SJSA1 (cell line): ENCODE data around the gene NFAM1. TPM values are rescaled to one million over a fixed set of nuclear protein-coding genes. Genes with fewer than 3 reads are reported as not detected.

Experiments
- DNase-seq, 2 experiments: peaks; one replicate each; pipeline ENCODE4 v3.0.0-alpha.2; 2015 to 2020; ENCODE audit warnings: low spot score in 2 of 2, low read depth in 1 of 2
- H3K27ac ChIP-seq: fragments of 250-450 bp; sonication (Bioruptor Pico); 2 replicates; pipeline ENCODE4 v1.5.1; 2020; ENCODE audit warnings: mild to moderate bottlenecking, moderate library complexity
- H3K27me3 ChIP-seq: fragments of 250-450 bp; sonication (Bioruptor Pico); replicated peaks from 2 replicates; pipeline ENCODE4 v1.5.1; 2020; ENCODE audit warnings: mild to moderate bottlenecking, moderate library complexity
- H3K36me3 ChIP-seq: fragments of 250-450 bp; sonication (Bioruptor Pico); 2 replicates; pipeline ENCODE4 v1.5.1; 2020; ENCODE audit warnings: mild to moderate bottlenecking
- H3K4me1 ChIP-seq: fragments of 250-450 bp; sonication (Bioruptor Pico); replicated peaks from 2 replicates; pipeline ENCODE4 v1.6.1; 2021; ENCODE audit warnings: mild to moderate bottlenecking
- H3K4me3 ChIP-seq: fragments of 250-450 bp; sonication (Bioruptor Pico); 2 replicates; pipeline ENCODE4 v1.5.1; 2020; ENCODE audit warnings: mild to moderate bottlenecking
- H3K9me3 ChIP-seq: fragments of 250-450 bp; sonication (Bioruptor Pico); replicated peaks from 2 replicates; pipeline ENCODE4 v1.5.1; 2020; ENCODE audit warnings: mild to moderate bottlenecking
- total RNA-seq: library from RNA; depleted of rRNA; stranded (reverse); fragments of >200 nt; shearing (Covaris generic); gene quantifications from 2 replicates; pipeline ENCODE4 v1.2.3, GENCODE V29; 2014

Gene NFAM1
- total RNA-seq, 1 experiment from 2014 or later: not detected

GRCh38 chr22:42417645-42418305, 14.4 kb downstream of the NFAM1 start:
- Histone ChIP-seq H3K9me3 (no peaks in the 10 kb centered on the region), H3K27me3 (peaks cover 4% of the 10 kb centered on the region), H3K4me1 (no peaks in the 10 kb centered on the region), H3K36me3 (no peaks in the 10 kb centered on the region), H3K4me3 (no peak overlapping the region), H3K27ac (no peak overlapping the region)
- DNase-seq: no peak

GRCh38 chr22:42416671-42417230, 15.5 kb downstream of the NFAM1 start:
- Histone ChIP-seq H3K36me3 (no peaks in the 10 kb centered on the region), H3K4me1 (no peaks in the 10 kb centered on the region), H3K9me3 (no peaks in the 10 kb centered on the region), H3K27ac (no peak overlapping the region), H3K4me3 (no peak overlapping the region), H3K27me3 (peaks cover 4% of the 10 kb centered on the region)
- DNase-seq: no peak

GRCh38 chr22:42414565-42415303, 17.5 kb downstream of the NFAM1 start:
- DNase-seq: no peak
- no peak overlapping the region for H3K4me3 ChIP-seq
- peaks cover 4% of the 10 kb centered on the region; the same call in 1 of the 2 replicates for H3K27me3 ChIP-seq
- H3K9me3 ChIP-seq: no peaks in the 10 kb centered on the region
- no peaks in the 10 kb centered on the region for H3K4me1 ChIP-seq
- H3K36me3 ChIP-seq: no peaks in the 10 kb centered on the region
- H3K27ac ChIP-seq: no peak overlapping the region

GRCh38 chr22:42414021-42414420, 18.2 kb downstream of the NFAM1 start:
- Histone ChIP-seq H3K4me1 (no peaks in the 10 kb centered on the region), H3K36me3 (no peaks in the 10 kb centered on the region), H3K9me3 (no peaks in the 10 kb centered on the region), H3K4me3 (no peak overlapping the region), H3K27ac (no peak overlapping the region), H3K27me3 (no peaks in the 10 kb centered on the region)
- no peak for DNase-seq

DNA sequence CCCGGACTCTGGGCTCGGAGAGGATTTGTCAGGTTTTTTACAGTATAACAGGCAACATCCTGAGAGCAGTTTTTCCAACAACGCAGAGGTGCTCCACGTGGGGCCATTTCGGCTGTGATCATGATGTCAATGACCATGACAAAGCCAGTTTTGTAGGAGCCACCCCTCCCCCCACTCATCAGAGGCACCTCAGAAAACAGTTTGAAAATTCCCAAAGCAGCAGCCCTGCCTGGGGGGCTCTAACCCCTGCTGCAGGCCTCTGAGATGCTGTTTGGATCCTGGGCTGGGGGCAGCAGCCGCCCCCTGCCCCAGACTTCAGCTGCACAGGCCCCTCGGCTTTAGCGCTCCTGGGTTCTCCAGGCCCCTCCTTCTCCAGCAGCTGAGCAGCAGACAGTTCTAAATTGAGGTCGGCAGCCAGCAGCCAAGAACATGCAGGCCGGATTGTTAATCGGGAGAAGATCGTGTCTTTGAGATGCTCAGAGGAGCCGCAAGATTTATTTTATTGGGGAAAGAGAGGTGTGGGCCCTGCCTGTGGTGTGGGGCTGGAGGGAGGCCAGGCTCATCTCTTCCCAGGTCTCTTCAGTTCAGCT, 19.4 kb downstream of the NFAM1 start:
- H3K27ac ChIP-seq: no peak overlapping the region

DNA sequence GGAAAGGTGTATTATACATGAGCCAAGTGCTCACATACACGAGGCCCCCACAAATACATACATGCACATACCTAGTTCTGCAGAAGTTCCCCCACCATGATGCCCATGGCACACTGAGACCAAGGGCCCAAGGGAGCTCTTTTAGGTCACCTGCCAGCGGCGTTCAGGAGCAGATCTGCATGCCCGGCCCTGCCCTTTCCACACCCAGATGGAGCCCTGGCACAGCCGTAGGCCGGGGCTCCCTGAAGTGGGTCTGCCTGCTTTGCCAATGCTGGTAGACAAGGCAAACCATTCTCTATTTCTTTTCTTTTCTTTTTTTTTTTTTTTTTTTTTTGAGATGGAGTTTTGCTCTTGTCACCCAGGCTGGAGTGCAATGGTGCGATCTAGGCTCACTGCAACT, 21.5 kb downstream of the NFAM1 start:
- H3K27me3 ChIP-seq: peaks cover 14% of the 10 kb centered on the region
- no peak overlapping the region for H3K27ac ChIP-seq

More for the DNA sequence above, 19.4 kb downstream of the NFAM1 start:
- H3K27me3 ChIP-seq: 0 out of 2 replicates have a peak, but pooled peaks cover 3% of the 10 kb centered on the region
- no peaks in the 10 kb centered on the region for H3K36me3 ChIP-seq
- H3K4me3 ChIP-seq: no peak overlapping the region
- DNase-seq: no peak
- H3K9me3 ChIP-seq: no peaks in the 10 kb centered on the region
- no peaks in the 10 kb centered on the region for H3K4me1 ChIP-seq

DNA sequence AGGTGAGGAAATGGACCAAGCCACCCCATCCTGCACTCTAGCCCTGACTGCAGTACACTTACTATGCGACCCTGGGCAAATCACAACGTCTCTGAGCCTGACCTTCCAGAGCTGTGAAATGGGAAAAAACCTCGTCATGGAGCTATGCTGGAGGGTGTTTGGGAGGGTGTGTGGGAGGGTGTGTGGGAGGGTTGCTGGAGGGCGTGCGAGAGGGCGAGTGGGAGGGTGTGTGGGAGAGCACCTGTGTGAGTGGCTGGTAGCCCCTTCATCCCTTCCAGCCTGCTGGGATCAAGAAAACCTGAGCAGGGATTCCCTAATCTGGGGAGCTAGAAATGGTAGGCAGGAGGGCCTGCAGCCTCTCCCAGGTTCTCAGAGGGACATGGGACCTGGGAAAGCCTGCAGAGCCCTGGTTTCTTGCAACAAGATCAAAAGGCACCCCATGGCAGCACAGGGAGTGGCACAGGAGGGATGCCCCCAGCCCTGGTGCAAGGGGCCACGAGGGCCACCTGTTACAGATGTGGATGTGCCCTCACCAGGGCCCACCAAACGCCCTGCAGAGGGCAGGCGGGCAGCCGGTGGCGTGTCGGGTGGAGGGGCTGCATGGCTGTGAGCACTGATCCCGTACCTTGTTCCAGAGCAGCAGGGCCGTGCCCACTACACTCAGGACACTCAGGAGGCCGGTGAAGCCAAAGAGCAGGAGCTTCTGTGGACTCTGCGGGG, 23.2 kb downstream of the NFAM1 start:
- no peaks in the 10 kb centered on the region for H3K4me1 ChIP-seq
- H3K27ac ChIP-seq: no peak overlapping the region
- no peaks in the 10 kb centered on the region for H3K9me3 ChIP-seq
- H3K4me3 ChIP-seq: no peak overlapping the region
- DNase-seq: no peak
- H3K27me3 ChIP-seq: peaks cover 17% of the 10 kb centered on the region
- no peaks in the 10 kb centered on the region for H3K36me3 ChIP-seq

More for the DNA sequence above, 21.5 kb downstream of the NFAM1 start:
- Histone ChIP-seq H3K9me3 (no peaks in the 10 kb centered on the region), H3K4me1 (no peaks in the 10 kb centered on the region), H3K36me3 (no peaks in the 10 kb centered on the region), H3K4me3 (no peak overlapping the region)
- no peak for DNase-seq

DNA sequence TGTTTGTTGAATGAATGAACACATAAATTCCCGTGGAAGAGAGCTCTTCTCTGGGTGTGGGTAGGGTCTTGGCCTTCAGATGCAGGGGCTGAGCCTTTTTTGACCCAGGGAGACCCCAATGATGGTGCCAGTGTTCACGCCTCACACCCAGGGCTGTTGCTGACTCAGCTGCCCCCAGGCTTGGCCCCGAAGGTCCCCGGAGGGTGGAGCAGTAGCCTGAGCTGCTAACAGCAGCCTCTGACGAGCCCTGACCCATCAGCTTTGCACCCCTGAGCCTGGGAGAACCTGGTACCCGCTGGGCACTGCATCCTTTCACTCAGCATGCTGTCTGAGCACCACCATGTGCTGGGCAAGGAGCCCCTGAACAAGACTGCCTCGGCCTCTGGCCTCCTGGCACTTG, 23.9 kb downstream of the NFAM1 start:
- Histone ChIP-seq H3K36me3 (no peaks in the 10 kb centered on the region), H3K9me3 (no peaks in the 10 kb centered on the region), H3K4me1 (no peaks in the 10 kb centered on the region), H3K27me3 (peaks cover 17% of the 10 kb centered on the region), H3K4me3 (no peak overlapping the region), H3K27ac (no peak overlapping the region)
- no peak for DNase-seq

- no peak overlapping the region for H3K27ac ChIP-seq
- H3K27me3 ChIP-seq: peaks cover 17% of the 10 kb centered on the region
- no peaks in the 10 kb centered on the region for H3K4me1 ChIP-seq
- no peak for DNase-seq
- no peaks in the 10 kb centered on the region for H3K36me3 ChIP-seq
- no peaks in the 10 kb centered on the region for H3K9me3 ChIP-seq
- H3K4me3 ChIP-seq: no peak overlapping the region
Observed at GRCh38 chr22:42404266-42404665, 27.9 kb downstream of the NFAM1 start.

DNA sequence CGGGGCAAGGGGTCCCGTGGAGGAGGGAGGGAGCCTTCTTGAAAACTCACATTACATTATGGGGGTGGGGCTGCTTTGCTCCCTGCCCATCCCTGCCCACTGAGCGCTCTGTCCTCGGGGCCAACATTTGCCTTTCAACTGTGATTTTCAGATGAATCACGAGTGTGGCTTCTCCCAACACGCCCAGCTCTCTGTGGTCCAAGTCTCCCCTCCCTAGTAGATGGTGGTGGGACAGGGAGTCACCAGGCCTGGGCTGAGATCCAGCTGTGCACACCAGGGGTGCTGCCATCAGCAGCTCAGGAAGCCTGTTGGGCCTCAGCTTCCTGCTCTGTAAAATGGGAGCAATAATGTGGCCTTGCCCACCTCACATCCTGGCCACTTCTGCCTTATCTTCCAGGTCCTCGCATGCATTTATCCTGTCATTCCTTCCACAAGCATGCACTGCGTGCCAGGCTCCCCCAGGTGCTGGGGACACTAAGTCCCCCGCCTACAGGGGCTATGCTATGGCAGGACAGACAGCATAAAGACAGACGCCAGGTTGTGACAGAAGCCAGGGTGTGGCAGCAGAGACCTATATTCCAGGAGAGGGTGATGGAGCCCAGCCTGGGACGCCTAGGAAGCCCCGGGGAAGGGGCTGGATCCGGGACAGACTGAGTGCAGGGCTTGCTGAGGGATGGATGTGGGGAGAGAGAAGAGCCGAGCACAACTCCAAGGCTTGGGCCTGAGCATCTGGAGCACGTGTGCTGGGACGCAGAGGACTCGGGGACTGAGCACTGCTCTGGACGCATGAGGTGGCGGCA, 30.5 kb downstream of the NFAM1 start:
- Histone ChIP-seq H3K27me3 (peaks cover 7% of the 10 kb centered on the region), H3K9me3 (no peaks in the 10 kb centered on the region), H3K27ac (no peak overlapping the region), H3K36me3 (no peaks in the 10 kb centered on the region), H3K4me1 (no peaks in the 10 kb centered on the region), H3K4me3 (no peak overlapping the region)
- DNase-seq: no peak

GRCh38 chr22:42400811-42401534, 31.2 kb downstream of the NFAM1 start:
- Histone ChIP-seq H3K4me1 (no peaks in the 10 kb centered on the region), H3K4me3 (no peak overlapping the region), H3K27me3 (peaks cover 3% of the 10 kb centered on the region), H3K9me3 (no peaks in the 10 kb centered on the region), H3K27ac (no peak overlapping the region), H3K36me3 (no peaks in the 10 kb centered on the region)
- DNase-seq: no peak
